Kidney (tissue), 14 donors: Measurements from ENCODE around the gene GALNT3. TPM values are rescaled to one million over a fixed set of nuclear protein-coding genes. Genes with fewer than 3 reads are reported as not detected.

Source experiments
- DNase-seq, 5 donors: peaks; one replicate each; pipeline ENCODE4 v3.0.0-alpha.2; 2013 to 2020
- FAIRE-seq: peaks from 2 replicates; lab custom pipeline; 2012; peaks lifted over from hg19 to GRCh38; lab: Jason Lieb, UNC
- H3K27ac ChIP-seq, 2 donors: one replicate each; pipeline ENCODE4 v1.7.0; 2013; ENCODE audit warnings: low read depth in 2 of 2, low read length in 2 of 2, inconsistent platforms in 1 of 2
- H3K27me3 ChIP-seq: one replicate; pipeline ENCODE4 v1.7.1; 2013; ENCODE audit warnings: low read length, inconsistent platforms; ENCODE audit not compliant: control insufficient read depth, insufficient read depth
- H3K36me3 ChIP-seq, 3 donors: one replicate each; pipeline versions ENCODE4 v1.7.0 to v1.7.1; 2013; ENCODE audit warnings: low read length in 3 of 3, control low read depth in 1 of 3, inconsistent platforms in 1 of 3; ENCODE audit not compliant: insufficient read depth in 3 of 3, control insufficient read depth in 2 of 3
- H3K4me1 ChIP-seq, 3 donors: one replicate each; pipeline versions ENCODE4 v1.7.0 to v1.7.1; 2013; ENCODE audit warnings: low read length in 3 of 3, inconsistent platforms in 1 of 3, low read depth in 1 of 3; ENCODE audit not compliant: control insufficient read depth in 2 of 3, insufficient read depth in 2 of 3
- H3K4me3 ChIP-seq, 3 donors: one replicate each; pipeline versions ENCODE4 v1.7.0 to v1.8.1; 2013; ENCODE audit warnings: low read length in 3 of 3, control low read depth in 1 of 3, inconsistent platforms in 1 of 3
- H3K9ac ChIP-seq, 3 donors: one replicate each; pipeline versions ENCODE4 v1.7.0 to v1.7.1; 2013; ENCODE audit warnings: low read length in 3 of 3, control low read depth in 1 of 3, inconsistent platforms in 1 of 3
- H3K9me3 ChIP-seq, 3 donors: one replicate each; pipeline versions ENCODE4 v1.7.0 to v1.7.1; 2013; ENCODE audit warnings: low read length in 3 of 3, control low read depth in 1 of 3, inconsistent platforms in 1 of 3; ENCODE audit not compliant: control insufficient read depth in 2 of 3, insufficient read depth in 1 of 3
- intact Hi-C: fragments of 100-400 bp; cut with DNase I; formaldehyde crosslinking; loops from one replicate; pipeline ENCODE4 v1.11.1; 2022
- polyA plus RNA-seq: library from polyadenylated mRNA; stranded (reverse); fragments of 350-450 nt; fragmentation: Illumina TruSeq; extraction: RNeasy Lipid Tissue Mini Kit (QIAGEN cat#74804); gene quantifications from one replicate; pipeline ENCODE4 v1.2.3, GENCODE V29; 2014; ENCODE audit warnings: low read depth, low replicate concordance; ENCODE audit not compliant: insufficient read depth
- total RNA-seq: library from RNA; stranded (reverse); fragmentation: NEBNext Ultra II Directional; extraction: Animal tissue kit (Norgen Biotek cat#: 25700); gene quantifications from one replicate; pipeline ENCODE4 v1.2.1, GENCODE V29; 2021
- TF ChIP-seq, protein P1 (sequence below): IDR thresholded peaks from 3 replicates; pipeline ENCODE4 v1.5.1; 2012; ENCODE audit warnings: mild to moderate bottlenecking, moderate library complexity, borderline replicate concordance; ENCODE audit not compliant: insufficient read depth; ENCODE audit errors: extremely low read depth
- donor health status: control.
- donor health status: control.
- donor health status: control.
- donor health status: control.
- donor health status: control.
- donor health status: DM: yes; HTN: yes; CAD: no.
- donor health status: Normal renal cell carcinoma (clear cell type).

GALNT3 gene
- total and polyA plus RNA-seq, 2 donors from 2014 or later, result 8.8 to 38.6 TPM

DNA sequence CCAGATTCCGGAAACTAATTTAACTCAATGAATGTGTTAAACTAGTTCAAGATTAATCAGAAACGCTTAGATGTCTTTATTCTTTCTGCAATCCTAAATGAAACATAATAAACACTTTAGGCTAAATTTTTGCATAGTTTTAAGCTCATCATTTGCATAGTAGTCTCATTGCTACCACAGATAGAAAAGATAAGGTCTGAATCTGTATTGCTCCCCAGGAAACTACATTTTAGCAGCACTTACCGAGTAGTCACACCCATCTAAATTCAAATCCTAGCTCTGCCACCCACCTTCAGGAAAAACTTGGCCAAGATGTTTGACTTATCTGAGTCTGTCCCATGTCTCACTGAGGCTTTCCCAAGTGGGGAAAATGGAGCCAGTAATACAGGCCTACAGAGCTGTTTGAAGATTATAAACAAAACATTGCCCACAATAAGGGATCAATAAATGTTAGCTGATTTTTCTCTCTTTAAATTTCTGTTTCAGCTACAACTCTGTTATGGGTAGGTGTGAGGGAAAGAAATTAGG, 87.0 kb downstream of the GALNT3 start:
- H3K27me3 ChIP-seq, result no peaks in the 10 kb centered on the region
- no peaks in the 10 kb centered on the region for H3K9me3 ChIP-seq
- H3K4me1 ChIP-seq, result no peaks in the 10 kb centered on the region
- FAIRE-seq (no peak), DNase-seq (no peak)
- no peak overlapping the region for H3K9ac ChIP-seq
- intact Hi-C loops, result no loop called here
- H3K4me3 ChIP-seq, result no peak overlapping the region
- H3K27ac ChIP-seq, result no peak overlapping the region
- TF ChIP-seq, protein P1, sequence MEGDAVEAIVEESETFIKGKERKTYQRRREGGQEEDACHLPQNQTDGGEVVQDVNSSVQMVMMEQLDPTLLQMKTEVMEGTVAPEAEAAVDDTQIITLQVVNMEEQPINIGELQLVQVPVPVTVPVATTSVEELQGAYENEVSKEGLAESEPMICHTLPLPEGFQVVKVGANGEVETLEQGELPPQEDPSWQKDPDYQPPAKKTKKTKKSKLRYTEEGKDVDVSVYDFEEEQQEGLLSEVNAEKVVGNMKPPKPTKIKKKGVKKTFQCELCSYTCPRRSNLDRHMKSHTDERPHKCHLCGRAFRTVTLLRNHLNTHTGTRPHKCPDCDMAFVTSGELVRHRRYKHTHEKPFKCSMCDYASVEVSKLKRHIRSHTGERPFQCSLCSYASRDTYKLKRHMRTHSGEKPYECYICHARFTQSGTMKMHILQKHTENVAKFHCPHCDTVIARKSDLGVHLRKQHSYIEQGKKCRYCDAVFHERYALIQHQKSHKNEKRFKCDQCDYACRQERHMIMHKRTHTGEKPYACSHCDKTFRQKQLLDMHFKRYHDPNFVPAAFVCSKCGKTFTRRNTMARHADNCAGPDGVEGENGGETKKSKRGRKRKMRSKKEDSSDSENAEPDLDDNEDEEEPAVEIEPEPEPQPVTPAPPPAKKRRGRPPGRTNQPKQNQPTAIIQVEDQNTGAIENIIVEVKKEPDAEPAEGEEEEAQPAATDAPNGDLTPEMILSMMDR, result no peak
- no peaks in the 10 kb centered on the region for H3K36me3 ChIP-seq

DNA sequence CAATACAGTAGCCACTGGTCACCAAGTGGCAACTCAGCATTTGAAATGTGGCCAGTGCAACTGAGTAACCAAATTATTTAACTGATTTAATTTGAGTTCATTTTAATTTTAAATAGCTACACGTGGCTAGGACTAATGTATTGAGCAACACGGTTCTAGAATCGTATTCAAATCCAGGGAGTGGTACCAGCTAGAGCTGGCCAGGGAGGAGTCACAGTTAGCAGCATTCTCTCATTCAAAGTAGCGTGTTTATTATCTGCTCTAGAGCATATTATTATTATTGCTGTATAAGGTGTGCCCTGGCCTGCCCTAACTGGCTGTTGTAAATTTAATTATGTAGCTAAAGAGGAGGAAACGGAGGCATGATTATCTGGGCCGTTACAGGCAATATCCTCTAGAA, 92.9 kb downstream of the GALNT3 start:
- Histone ChIP-seq H3K4me3 (no peak overlapping the region), H3K4me1 (peaks cover 0 to 2% (median 0%) of the 10 kb centered on the region in 3 donors), H3K9ac (no peak overlapping the region), H3K27ac (no peak overlapping the region), H3K9me3 (no peaks in the 10 kb centered on the region), H3K36me3 (no peaks in the 10 kb centered on the region), H3K27me3 (no peaks in the 10 kb centered on the region)
- DNase-seq, result no peak
- TF ChIP-seq, protein P1, result no peak
- FAIRE-seq, result no peak
- intact Hi-C loops, result no loop called here

DNA sequence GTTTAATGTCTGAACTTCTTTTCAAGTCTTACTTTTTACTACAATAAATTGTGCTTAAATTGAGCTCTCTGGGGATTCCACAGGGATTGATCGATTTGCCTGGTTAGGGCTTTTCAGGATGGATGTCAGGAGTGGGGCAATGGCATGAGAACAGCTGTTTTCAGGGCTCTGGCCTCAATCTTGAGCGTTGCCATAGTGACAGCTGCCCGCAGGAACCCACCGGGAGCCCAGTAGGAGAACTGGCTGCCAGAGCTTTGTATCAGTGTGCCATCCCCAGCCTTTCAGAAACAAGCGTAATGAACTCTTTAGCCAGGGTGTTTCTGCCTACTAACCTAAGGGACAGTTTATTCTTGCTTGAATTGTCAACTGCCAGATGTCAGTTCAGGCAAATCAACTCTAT, 93.5 kb downstream of the GALNT3 start:
- H3K36me3 ChIP-seq, result no peaks in the 10 kb centered on the region
- FAIRE-seq (no peak), DNase-seq (no peak)
- TF ChIP-seq, protein P1, result no peak
- H3K9ac ChIP-seq, result no peak overlapping the region
- no peak overlapping the region for H3K27ac ChIP-seq
- intact Hi-C loops, result no loop called here
- H3K4me1 ChIP-seq, result peaks cover 0 to 2% (median 0%) of the 10 kb centered on the region in 3 donors
- H3K9me3 ChIP-seq, result no peaks in the 10 kb centered on the region
- H3K27me3 ChIP-seq, result no peaks in the 10 kb centered on the region
- H3K4me3 ChIP-seq, result no peak overlapping the region

DNA sequence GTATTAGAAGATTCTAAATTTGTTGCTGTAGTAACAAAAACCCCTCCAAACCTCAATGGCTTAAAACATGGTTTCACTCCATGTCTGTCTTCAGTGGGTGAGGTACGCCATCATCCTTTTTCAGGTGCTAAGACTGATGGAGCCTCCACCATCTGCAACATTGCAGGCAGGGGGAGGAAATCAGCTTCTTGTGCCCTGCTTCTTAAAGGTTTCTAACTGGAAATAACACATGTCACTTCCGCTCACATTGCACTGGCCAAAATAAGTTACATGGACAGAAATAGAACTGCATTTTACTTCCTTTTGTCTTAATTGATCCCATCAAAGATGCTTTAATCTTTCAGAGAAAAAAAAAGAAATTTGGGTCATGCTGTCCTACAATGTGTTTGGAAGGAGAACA, 94.1 kb downstream of the GALNT3 start:
- TF ChIP-seq, protein P1, result no peak
- Histone ChIP-seq H3K9me3 (no peaks in the 10 kb centered on the region), H3K27me3 (no peaks in the 10 kb centered on the region), H3K4me3 (no peak overlapping the region), H3K4me1 (peaks cover 0 to 2% (median 0%) of the 10 kb centered on the region in 3 donors), H3K9ac (no peak overlapping the region), H3K27ac (no peak overlapping the region), H3K36me3 (no peaks in the 10 kb centered on the region)
- no peak for DNase-seq
- intact Hi-C loops, result loop anchor here (10.0 kb wide), 1 partner anchor 295 kb away; no protein-coding TSS in a partner anchor
- no peak for FAIRE-seq
